Right renal pelvis (tissue), 4 donors: ENCODE measurements around the gene TDRD1. TPM values are rescaled to one million over a fixed set of nuclear protein-coding genes. Genes with fewer than 3 reads are reported as not detected.

Source experiments
- DNase-seq, 4 donors: peaks; one replicate each; pipeline ENCODE4 v3.0.0-alpha.2; 2013; ENCODE audit warnings: low read depth in 4 of 4, low spot score in 3 of 4, missing footprints in 1 of 4
- polyA plus RNA-seq, 4 donors: library from polyadenylated mRNA; unstranded; fragments of 120-200 nt; gene quantifications; one replicate each; pipeline ENCODE4 v1.2.1, GENCODE V29; 2013; ENCODE audit not compliant: insufficient read length in 4 of 4

TDRD1 gene
- polyA plus RNA-seq, 4 donors: 0.04 TPM; not detected in 3

DNA sequence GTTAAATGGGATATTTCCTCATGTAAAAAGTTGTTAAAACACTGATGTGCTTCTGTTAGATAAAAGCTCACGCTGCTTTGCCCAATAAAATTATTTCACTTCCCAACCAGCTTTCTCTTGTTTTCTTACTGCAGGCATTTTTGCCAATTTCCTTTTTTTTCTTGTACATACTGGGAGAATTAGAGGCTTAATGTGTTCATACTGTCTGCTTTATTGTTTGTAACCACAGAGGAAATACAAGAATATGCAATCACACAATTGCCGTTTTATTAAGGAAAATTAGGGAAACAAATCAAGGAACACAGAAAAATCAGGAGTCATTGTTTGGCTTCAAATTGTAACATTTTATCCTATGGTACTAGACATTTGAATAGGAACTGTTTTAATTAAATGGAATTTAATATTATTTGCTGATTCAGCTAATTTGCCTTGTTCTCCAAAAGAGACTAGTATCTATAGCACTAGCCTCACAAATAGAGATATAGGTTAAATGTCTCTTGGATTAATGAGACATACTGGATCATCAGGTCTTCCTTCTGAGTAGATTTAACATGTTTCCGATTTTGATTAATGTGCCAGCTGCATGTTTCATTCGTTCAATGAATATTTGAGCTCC is 53.5 kb downstream of the TDRD1 start:
- no peak for DNase-seq

DNA sequence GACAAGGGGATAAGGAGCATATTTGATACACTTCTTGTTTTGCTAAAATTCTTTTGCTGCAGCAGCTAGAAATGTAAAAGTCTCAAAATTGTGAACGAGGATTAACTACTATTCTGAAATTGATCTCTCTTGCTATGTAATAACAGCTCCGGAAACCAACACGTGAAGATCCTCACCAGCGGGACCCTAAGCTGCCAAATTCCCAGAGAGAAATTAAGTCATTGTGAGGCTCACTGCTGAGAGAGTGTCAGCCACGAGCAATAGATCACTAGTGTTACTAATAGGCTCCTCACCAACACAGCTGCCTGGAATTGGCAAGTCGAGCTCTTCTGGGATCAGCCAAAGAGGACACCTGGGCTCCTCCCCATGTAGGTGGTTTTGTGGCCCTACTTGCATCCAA is 54.3 kb downstream of the TDRD1 start:
- DNase-seq: no peak

DNA sequence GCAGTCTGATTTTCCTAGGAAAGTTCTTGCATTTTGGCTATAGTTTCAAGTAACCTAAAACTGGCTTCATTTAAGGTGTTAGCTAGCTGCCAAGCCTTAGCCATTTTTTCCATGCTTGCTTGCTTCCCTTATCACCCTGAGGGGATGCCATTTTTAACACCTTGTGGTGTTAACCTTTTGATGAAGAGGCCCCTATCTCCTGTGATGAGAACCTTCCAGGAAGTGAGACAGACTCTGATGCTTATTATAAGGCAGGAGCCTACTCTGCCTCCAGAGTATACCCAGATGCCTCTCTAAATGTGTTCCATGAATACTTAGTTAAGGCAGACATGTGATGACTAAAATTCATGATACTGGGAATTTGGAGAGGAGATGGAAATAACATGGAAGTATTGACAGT is 55.0 kb downstream of the TDRD1 start:
- DNase-seq: no peak

DNA sequence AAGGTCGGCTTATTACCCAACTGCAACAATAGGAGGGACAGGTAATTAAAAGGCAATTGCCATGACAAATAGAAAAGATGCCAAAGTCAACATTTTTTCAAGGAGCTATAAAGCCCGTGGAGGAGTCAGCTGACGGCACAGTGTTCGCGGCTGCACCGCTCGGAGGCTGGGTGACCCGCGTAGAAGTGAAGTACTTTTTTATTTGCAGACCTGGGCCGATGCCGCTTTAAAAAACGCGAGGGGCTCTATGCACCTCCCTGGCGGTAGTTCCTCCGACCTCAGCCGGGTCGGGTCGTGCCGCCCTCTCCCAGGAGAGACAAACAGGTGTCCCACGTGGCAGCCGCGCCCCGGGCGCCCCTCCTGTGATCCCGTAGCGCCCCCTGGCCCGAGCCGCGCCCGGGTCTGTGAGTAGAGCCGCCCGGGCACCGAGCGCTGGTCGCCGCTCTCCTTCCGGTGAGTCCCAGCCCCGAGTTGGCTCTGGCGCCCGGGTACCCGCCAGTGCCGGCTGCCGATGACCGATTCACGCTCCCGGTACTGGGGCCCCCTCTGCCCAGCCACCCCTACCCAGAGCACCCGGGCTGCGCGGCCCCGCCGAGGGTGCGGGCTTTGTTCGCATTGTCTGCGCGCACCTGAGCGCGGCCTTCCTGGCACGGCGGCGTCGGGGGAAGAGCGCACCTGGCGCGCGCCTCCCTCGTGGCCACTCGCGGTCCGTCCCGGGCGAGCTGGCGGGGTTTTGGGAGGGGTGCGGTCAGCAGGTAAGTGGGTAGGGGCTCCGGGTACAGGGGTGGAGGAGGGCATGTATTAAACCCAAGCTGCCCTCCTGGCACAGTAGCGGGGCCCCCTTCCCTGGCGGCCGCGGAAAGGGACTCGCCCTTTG is 60.2 kb downstream of the TDRD1 start, which contains the start of gene VWA2:
TSS of gene VWA2 (plus strand) at position 138 of the 877 bp plus-strand sequence. CDS start 9,460 bp downstream, outside the sequence.
- DNase-seq: peak in 1 of 4 donors; percentile 20

DNA sequence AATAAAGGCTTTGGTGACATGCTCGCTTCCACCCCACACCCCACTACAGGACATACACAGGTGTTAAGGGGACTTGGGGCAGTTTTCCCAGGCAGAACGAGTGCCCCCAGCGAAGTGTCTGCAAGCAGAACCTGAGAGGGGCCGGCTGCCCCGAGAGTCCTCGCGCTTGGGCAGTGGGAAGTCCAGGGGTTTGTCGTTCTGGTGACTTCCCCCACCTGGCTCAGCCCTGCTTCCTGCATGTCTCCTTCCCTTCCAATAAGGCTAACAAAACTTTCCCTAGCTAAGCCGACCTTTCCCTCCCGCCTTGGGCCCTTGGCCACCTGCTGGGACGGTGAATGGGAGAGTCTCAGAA is 60.8 kb downstream of the TDRD1 start:
- no peak for DNase-seq

DNA sequence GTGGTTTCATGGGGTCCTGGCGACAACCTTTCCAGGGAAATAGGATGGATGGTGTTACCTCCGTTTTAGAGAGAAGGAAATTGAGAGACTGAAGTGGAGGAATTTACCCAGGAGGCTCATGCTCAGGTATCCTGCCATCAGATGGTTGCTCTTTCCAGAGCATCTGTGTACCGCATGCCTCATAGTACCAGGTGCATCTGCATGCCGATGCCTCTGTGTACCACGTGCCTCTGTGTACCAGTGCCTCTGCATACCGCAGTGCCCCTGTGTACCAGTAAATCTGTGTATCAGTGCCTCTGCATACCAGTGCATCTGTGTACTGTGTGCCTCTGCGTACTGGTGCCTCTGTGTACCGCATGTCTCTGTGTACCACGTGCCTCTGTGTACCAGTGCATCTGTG is 63.1 kb downstream of the TDRD1 start:
- no peak for DNase-seq

DNA sequence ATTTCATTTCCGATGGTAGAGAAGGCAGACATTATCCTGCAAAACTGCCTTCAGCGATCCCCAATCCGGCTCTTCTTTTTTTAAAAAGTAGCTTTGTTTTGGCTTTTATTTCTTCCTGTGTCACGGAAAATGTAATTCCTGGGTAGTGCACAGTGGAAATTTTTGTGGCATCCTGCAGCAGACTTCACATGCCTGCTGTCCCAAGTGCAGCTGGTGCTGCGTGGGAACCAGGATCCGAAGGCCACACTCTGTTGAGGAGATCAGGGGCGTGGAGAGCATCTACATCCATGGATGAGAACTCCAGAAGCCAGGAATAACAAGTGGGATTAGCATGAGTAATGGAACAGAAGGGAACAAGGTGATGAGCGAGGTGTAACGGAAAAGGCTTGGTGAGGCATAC is 64.5 kb downstream of the TDRD1 start:
- no peak for DNase-seq

DNA sequence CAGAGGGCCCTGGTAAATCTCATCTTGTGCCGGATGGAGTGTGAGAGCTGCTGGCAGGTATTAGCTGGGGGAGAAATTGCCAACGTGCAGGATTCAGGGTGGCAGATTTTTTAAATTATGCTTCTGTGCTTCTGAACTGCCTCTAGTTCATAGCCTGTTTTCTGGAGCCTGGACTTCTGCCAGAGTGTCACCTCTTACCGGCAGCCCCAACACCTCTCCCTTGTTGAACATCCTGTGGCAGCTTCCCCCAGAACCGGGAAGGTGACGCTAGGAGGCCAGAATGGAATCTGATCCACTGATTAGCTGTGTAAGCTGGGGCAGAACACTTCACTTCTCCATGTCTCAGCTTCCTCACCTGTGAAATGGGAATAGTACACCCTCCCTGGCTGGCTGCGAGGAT is 65.0 kb downstream of the TDRD1 start:
- DNase-seq: no peak

DNA sequence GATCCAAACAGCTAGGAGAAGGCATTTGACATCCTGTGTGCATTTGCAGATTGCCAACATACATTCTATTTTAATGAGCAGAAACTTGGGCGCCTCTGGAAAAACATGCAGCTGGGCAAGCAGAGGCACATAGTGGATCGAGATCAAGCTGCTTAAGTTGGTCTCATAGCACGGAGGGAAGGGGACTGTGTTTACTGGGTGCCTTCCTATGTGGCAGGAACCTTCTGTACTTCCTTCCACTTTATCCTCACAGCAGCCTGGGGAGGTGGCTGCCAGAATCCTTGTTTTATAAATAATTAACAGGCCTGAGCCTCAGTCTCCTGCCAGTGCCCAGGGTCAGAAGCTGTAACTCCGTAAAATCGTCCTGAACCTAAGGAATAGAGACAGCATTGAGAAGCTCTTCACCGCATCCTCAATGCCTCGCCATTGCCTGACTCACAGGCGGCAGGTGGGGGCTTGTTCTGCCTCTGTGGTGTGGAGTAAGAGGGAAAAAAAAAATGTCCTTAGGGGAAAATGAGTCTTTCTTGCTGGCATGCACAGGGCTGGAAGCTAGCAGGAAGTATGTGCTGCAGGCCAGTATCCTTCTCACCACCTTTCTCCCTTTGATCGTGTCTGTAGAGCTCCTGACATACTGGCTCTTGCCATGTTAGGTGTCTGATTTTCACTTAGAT is 66.1 kb downstream of the TDRD1 start:
- no peak for DNase-seq

DNA sequence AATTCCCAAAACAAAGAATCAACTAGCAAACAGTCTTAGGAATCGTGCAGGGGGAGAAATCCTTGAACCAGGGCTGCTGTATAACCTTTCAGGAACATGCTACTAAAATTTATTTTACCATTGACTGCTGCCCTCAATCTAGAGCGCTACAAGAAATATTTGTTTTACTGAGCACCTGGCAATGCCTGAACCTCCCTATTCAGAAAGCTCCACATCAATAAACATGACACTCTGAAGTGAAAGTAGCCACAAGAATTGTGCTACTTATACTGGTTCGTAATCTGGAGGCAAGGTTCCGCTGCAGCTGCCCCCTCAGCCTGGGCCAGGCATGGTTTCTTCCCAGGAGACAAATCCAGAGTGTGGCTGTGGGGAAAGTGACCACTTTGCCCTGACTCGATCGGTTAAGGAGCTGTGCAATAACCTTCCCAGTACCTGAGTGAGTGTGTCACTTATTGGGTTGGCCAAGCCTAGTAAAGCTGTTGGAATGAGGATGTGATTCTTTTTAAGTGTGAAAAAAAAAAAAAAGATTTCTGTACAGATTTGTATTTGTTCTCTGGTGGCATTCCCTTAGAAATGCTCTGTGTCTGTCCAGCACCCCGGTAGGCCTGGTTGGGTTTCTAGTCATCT is 67.6 kb downstream of the TDRD1 start:
- DNase-seq: no peak

DNA sequence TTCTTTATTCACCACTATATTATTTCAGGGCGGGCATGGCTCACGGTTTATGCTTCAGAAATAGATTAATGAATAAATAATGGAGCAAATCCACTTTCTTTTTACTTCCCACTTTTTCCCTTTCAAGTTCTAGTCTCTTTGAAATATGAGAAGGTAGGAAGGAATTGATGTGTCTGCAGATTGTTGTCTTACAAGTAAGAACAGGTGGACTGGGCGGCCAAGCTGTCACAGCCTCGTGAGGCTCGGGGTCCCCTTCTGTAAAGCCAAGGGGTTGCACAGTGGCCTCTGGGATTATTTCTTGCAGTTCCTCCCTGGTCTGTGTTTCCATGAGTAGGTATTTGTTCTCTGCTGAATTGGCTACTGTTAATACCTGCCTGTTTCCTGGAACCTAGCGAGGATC is 71.1 kb downstream of the TDRD1 start:
- DNase-seq: no peak

DNA sequence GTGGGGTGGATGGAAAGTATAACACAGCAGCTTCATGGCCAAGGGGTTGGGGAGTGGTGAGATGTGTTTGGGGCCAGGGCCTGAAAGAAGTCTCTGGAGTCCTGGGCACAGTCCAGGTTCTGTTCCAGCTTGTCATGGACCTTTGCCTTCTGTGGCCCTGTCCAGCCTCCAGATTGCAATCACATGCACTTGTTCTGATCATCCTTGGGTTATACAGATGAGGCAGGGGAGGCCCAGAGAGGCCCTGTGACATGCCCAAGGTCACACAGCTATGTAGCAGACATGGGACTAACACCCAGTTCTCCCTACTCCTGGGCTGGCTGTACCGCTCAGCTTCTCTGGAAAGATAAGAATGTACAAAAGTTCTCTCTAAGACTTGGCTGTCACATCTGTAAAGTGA is 71.6 kb downstream of the TDRD1 start:
- no peak for DNase-seq

DNA sequence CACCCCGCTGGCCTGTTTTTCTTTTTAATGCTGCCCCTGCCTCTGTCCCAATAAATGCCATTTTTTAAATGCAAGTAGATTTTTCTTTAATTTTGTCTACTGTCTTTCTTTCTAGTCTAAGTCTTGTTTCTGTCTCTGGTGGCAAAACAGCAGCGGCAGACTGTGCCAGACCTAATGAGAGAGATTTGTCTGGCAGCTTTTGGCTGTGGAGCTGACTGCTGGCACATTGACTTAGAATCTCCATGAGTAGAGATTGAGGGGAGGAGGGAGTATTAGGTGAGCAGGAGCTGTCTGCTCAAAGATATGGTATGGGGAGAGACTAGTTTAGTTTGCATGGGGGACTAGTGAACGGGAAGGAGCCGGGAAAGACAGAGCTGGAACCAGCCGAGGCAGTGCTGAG is 72.9 kb downstream of the TDRD1 start:
- no peak for DNase-seq

DNA sequence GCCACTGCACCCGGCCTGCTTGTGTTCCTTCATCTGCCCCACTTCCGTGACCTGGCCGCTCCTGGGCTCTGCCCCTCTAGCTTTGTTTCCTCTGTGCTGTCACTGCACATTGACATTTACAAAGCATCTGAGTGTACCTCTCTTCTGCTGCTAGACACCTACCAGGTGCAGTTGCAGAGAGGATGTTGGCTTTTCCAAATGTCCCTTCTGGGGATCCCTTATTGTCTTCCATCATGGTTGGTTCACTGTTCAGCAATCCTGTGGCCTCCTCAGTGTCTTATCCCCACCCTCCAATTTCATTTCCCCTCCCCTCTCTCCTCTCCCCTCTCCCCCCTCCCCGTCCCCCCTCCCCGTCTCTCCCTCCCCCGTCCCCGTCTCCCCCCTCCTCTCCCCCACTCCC is 73.7 kb downstream of the TDRD1 start:
- DNase-seq: no peak

DNA sequence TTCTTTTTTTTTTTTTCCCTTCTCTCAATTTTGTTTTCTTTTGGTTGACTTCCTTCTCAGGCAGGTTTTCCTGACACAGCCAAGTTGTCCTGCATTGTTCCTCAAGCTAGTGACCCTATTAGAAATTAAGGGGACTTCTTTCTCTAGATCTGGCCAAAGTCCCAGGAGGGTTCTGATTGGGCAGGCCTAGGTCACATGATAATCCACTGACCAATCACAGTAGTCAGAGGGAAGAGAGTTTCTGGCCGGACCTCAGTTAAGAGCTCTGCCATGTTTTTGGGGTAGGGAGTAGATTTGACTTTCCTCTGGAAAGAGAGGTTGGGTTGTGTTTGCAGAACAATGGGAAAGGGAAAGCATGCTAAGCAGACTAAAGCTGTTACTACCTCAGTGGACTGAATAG is 76.1 kb downstream of the TDRD1 start:
- DNase-seq: no peak

DNA sequence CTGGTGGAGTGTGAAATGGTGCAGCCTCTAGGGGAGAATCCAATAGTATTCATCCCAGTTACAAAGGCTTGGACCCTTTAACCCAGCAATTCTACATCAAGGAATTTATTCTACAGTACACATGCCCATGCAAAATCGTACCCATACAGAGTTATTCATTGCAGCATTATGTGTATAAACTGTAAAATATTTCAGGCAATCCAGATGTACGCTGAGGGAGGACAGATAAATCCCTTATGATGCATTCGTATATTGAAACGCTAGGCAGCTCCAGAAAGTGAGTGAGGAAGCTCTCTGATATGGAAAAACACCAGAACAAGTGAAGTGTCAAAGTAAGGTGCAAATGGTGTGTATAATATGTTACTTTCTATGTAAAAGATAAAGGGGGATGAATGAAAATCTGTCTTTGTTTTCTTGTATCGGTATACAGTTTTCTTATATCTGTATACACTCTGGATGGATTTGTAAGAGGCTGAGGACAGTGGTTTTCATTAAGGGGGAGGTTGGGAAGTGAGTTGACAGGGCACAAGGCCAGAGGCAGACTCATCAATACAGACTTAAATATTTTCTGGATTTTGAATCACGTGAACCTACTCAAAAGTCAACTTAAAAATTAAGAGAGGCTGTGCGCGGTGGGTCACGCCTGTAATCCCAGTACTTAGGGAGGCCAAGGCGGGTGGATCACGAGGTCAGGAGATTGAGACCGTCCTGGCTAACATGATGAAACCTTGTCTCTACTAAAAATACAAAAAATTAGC is 77.0 kb downstream of the TDRD1 start:
- DNase-seq: no peak

DNA sequence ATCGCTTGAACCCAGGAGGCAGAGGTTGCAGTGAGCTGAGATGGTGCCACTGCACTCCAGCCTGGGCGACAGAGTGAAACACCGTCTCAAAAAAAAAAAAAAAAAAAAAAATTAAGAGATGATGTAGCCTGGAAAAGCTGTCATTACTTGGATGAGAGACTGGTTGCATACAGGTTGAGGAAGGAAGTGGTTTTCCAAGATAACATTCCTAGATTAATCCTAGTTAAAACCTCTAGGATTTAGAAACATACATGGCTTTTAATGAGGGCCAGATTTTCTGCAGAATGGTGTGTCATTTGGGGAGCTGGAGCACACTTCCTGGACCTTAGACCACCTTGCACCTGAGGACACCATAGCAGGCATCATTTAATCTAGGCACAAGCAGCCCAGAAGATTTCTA is 77.7 kb downstream of the TDRD1 start:
- no peak for DNase-seq

DNA sequence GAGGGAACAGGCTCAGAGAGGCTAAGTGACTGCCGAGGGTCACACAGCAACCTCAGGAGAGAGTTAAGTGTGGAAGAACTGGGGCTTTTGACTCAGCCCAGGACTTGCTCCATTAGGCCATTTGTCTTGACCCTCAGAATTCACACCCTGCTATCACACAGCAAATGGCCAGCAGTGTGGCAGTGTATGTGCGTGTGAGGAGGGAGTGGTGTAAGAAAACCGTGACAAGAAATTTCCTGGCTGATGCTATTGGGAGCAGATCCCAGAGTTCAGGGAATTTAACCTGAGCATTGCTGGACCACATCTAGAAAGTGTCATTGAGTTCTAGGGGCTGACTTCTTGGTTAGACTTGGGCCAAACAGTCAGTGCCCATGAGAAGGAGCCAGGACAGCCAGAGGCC is 78.3 kb downstream of the TDRD1 start:
- DNase-seq: no peak

DNA sequence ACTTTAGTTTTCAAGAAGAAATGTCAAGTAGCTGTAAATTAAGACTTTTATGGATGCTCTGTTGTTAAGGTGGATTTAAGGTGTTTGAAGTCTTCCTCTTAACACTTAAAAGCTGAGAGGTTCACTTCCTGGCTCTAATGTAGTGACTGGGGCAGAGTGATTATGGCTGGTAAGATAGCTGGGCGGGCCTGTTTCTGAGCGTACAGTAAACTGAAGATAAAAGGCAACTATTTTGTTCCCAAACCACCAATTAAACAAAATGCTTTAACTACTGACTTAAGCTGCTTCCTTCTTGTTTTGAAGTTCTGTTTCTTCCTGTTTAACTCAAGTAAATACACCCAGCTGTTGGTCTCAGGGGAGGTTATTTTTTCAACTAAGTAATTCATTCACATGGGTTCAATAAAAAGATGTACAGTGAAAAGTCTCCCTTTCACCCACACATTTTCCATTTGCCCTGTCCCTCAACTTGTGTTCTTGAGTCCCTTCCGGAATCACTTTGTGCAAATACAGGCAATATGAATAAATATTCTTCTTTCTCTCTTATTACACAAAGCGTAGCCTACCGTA is 79.2 kb downstream of the TDRD1 start:
- peak in 1 of 4 donors; percentile 16 for DNase-seq

DNA sequence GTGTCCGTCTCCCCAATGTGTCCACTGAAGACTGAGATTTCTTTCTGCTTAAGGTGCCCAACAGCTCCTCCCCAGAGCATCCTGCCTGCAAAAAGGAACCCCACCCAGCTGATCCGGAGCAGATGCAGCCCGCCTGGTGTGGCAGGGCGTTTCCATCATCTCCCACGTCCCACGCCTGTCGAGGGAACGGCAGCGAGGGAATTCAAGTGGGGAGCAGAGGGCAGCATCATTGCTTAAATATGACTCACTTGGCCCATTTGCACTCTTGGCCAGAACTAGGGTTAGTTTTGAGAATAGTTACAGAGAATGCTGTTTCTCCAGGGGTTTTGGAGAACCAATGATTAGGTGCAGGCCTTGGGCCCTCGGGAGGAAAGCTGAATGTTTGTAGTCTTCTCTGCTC is 80.7 kb downstream of the TDRD1 start:
- no peak for DNase-seq
